ENCODE results near the gene FOXN3. TPM values are rescaled to one million over a fixed set of nuclear protein-coding genes. Genes with fewer than 3 reads are reported as not detected.
A peak's percentile ranks its signal among the peaks of the same experiment; 100 is the strongest.

The FOXN3 gene
- total RNA-seq, 1 donor from 2014 or later = 122 TPM

DNA sequence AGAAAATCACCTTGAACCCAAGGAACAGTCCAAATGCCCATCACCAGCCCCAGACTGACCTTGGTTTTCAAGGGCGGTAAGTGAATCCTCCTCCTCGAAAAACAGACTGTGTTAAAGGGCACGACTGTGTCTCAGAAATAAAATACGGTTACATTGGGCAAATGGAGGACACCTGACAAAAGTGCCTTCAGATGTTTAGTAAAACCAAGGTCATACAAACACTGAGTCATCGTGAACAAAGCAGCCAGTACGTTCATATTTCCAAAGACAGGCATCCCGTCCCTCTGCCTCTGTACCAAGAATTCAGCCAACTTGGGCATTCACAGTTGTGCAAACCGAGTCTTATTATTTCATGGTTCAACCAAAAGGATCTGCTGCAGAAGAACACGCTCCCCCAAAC lies 25.9 kb downstream of the FOXN3 start:
- Mint-ChIP-seq H3K27me3 (ENCODE audit: low read depth, unreplicated experiment) (no peaks in the 10 kb centered on the region), H3K4me3 (ENCODE audit: unreplicated experiment) (no peak overlapping the region), H3K36me3 (ENCODE audit: low read depth, unreplicated experiment) (peaks cover 16% of the 10 kb centered on the region), H3K27ac (ENCODE audit: unreplicated experiment) (peak overlapping the region; percentile 11), H3K4me1 (ENCODE audit: low read depth, unreplicated experiment) (peaks cover 16% of the 10 kb centered on the region), H3K9me3 (ENCODE audit: unreplicated experiment) (peaks cover 3% of the 10 kb centered on the region)
- peak; percentile 30 for DNase-seq (ENCODE audit: low read depth)
- H3K9me3 ChIP-seq (ENCODE audit: insufficient read depth, low read depth, low read length) = no peaks in the 10 kb centered on the region
- H3K36me3 ChIP-seq (ENCODE audit: insufficient read depth, low read length) = no peaks in the 10 kb centered on the region
- H3K27me3 ChIP-seq (ENCODE audit: insufficient read depth, low read length) = no peaks in the 10 kb centered on the region
- TF ChIP-seq EZH2 (IDR thresholded peaks at IDR 0.05; ENCODE audit: insufficient read depth, low read length) = no peak
- TF ChIP-seq, protein P1, sequence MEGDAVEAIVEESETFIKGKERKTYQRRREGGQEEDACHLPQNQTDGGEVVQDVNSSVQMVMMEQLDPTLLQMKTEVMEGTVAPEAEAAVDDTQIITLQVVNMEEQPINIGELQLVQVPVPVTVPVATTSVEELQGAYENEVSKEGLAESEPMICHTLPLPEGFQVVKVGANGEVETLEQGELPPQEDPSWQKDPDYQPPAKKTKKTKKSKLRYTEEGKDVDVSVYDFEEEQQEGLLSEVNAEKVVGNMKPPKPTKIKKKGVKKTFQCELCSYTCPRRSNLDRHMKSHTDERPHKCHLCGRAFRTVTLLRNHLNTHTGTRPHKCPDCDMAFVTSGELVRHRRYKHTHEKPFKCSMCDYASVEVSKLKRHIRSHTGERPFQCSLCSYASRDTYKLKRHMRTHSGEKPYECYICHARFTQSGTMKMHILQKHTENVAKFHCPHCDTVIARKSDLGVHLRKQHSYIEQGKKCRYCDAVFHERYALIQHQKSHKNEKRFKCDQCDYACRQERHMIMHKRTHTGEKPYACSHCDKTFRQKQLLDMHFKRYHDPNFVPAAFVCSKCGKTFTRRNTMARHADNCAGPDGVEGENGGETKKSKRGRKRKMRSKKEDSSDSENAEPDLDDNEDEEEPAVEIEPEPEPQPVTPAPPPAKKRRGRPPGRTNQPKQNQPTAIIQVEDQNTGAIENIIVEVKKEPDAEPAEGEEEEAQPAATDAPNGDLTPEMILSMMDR (IDR thresholded peaks at IDR 0.05; ENCODE audit: insufficient read depth, low read depth, low read length) = no peak
- no peak overlapping the region for H3K27ac ChIP-seq (ENCODE audit: low read depth, low read length)
- H3K4me1 ChIP-seq (ENCODE audit: insufficient read depth, low read length) = peaks cover 7% of the 10 kb centered on the region
- no peak overlapping the region for H2AFZ ChIP-seq (ENCODE audit: low read depth, low read length)
- peaks cover 81% of the 10 kb centered on the region for H4K20me1 ChIP-seq (ENCODE audit: insufficient read depth, low read length)
- peak overlapping the region; percentile 5 for H3K4me2 ChIP-seq (ENCODE audit: low read length)
- H3K79me2 ChIP-seq (ENCODE audit: insufficient read depth, low read length) = peaks cover 93% of the 10 kb centered on the region
- H3K9ac ChIP-seq (ENCODE audit: low read length) = no peak overlapping the region
- H3K4me3 ChIP-seq (ENCODE audit: insufficient read depth, low read depth, low read length) = no peak overlapping the region
- no peak for FAIRE-seq

DNA sequence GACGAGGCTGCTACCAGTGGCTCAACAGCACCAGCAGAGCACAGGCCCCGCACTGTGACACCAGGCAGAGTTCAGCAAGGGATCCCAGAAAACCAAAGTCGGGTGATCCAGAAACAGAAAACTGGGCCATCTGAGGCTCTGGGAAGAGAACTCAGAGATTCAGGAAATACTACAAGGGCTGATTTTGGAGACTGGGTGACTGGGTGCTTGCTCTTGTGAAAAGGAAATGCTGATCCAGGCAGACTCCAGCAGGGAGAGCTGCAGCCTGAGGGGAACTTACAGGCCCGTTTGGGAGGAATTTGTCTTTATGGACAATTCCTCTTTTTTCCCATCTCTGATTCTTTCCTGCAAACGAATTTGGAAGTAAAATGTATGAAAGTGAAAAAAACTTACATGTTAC lies 28.2 kb downstream of the FOXN3 start:
- no peaks in the 10 kb centered on the region for H3K9me3 ChIP-seq (ENCODE audit: insufficient read depth, low read depth, low read length)
- H3K27me3 Mint-ChIP-seq (ENCODE audit: low read depth, unreplicated experiment) = no peaks in the 10 kb centered on the region
- no peak overlapping the region for H2AFZ ChIP-seq (ENCODE audit: low read depth, low read length)
- no peak overlapping the region for H3K4me3 Mint-ChIP-seq (ENCODE audit: unreplicated experiment)
- DNase-seq (ENCODE audit: low read depth) (no peak), FAIRE-seq (no peak)
- H3K36me3 Mint-ChIP-seq (ENCODE audit: low read depth, unreplicated experiment) = peaks cover 17% of the 10 kb centered on the region
- no peaks in the 10 kb centered on the region for H3K36me3 ChIP-seq (ENCODE audit: insufficient read depth, low read length)
- H3K4me3 ChIP-seq (ENCODE audit: insufficient read depth, low read depth, low read length) = no peak overlapping the region
- peaks cover 94% of the 10 kb centered on the region for H3K79me2 ChIP-seq (ENCODE audit: insufficient read depth, low read length)
- peaks cover 7% of the 10 kb centered on the region for H3K4me1 ChIP-seq (ENCODE audit: insufficient read depth, low read length)
- H3K27me3 ChIP-seq (ENCODE audit: insufficient read depth, low read length) = no peaks in the 10 kb centered on the region
- H3K9me3 Mint-ChIP-seq (ENCODE audit: unreplicated experiment) = peaks cover 3% of the 10 kb centered on the region
- no peak overlapping the region for H3K9ac ChIP-seq (ENCODE audit: low read length)
- H3K4me2 ChIP-seq (ENCODE audit: low read length) = no peak overlapping the region
- no peak overlapping the region for H3K27ac ChIP-seq (ENCODE audit: low read depth, low read length)
- peak overlapping the region; percentile 77 for H3K27ac Mint-ChIP-seq (ENCODE audit: unreplicated experiment)
- TF ChIP-seq, protein P1 (IDR thresholded peaks at IDR 0.05; ENCODE audit: insufficient read depth, low read depth, low read length) = no peak
- no peak for TF ChIP-seq EZH2 (IDR thresholded peaks at IDR 0.05; ENCODE audit: insufficient read depth, low read length)
- H4K20me1 ChIP-seq (ENCODE audit: insufficient read depth, low read length) = peaks cover 80% of the 10 kb centered on the region
- H3K4me1 Mint-ChIP-seq (ENCODE audit: low read depth, unreplicated experiment) = peaks cover 17% of the 10 kb centered on the region

DNA sequence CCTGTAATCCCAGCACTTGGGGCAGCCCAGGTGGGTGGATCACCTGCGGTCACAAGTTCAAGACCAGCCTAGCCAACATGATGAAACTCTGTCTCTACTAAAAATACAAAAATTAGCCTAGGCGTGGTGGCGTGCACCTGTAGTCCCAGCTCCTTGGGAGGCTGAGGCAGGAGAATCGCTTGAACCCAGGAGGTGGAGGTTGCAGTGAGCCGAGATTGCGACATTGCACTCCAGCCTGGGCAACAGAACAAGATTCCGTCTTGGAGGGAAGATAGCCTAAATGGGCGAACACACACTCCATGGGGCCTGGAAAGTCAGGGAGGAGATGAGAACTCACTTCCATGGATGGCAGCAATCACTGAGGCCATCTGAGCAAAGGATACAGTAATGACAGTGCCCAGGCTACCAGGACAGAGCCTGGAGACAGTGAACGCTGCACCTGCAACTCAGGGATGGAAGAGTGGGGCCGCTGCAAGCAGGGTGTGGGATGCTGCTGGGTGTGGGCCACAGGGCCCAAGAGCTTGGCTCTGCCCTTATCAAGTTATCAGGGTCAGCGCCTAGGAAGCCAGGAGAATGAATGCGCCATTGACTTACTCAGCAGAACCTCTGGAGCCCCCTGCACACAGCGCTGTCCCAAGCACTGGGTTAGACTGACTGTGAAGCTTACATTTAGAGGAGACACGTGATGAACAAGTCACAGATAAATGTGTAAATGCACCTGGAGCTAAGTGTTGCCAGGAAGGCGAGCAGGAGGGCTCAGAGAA lies 28.9 kb downstream of the FOXN3 start:
- DNase-seq (ENCODE audit: low read depth) = no peak
- Histone ChIP-seq H3K79me2 (ENCODE audit: insufficient read depth, low read length) (peaks cover 92% of the 10 kb centered on the region), H3K36me3 (ENCODE audit: insufficient read depth, low read length) (no peaks in the 10 kb centered on the region), H2AFZ (ENCODE audit: low read depth, low read length) (no peak overlapping the region), H3K27ac (ENCODE audit: low read depth, low read length) (no peak overlapping the region), H3K4me2 (ENCODE audit: low read length) (no peak overlapping the region), H4K20me1 (ENCODE audit: insufficient read depth, low read length) (peaks cover 79% of the 10 kb centered on the region), H3K27me3 (ENCODE audit: insufficient read depth, low read length) (no peaks in the 10 kb centered on the region), H3K9ac (ENCODE audit: low read length) (no peak overlapping the region), H3K4me1 (ENCODE audit: insufficient read depth, low read length) (peaks cover 7% of the 10 kb centered on the region), H3K9me3 (ENCODE audit: insufficient read depth, low read depth, low read length) (no peaks in the 10 kb centered on the region), H3K4me3 (ENCODE audit: insufficient read depth, low read depth, low read length) (no peak overlapping the region)
- Mint-ChIP-seq H3K9me3 (ENCODE audit: unreplicated experiment) (no peaks in the 10 kb centered on the region), H3K4me1 (ENCODE audit: low read depth, unreplicated experiment) (peaks cover 17% of the 10 kb centered on the region), H3K27me3 (ENCODE audit: low read depth, unreplicated experiment) (no peaks in the 10 kb centered on the region), H3K4me3 (ENCODE audit: unreplicated experiment) (no peak overlapping the region), H3K27ac (ENCODE audit: unreplicated experiment) (peak overlapping the region; percentile 77), H3K36me3 (ENCODE audit: low read depth, unreplicated experiment) (peaks cover 14% of the 10 kb centered on the region)
- TF ChIP-seq EZH2 (IDR thresholded peaks at IDR 0.05; ENCODE audit: insufficient read depth, low read length) = no peak
- TF ChIP-seq, protein P1 (IDR thresholded peaks at IDR 0.05; ENCODE audit: insufficient read depth, low read depth, low read length) = no peak
- FAIRE-seq = no peak

Data from astrocyte (in vitro differentiated cells and primary cell).